DOHH2 (cell line): ENCODE data around the gene NME1.

Experiments
- H3F3A ChIP-seq: fragments of 200-600 bp; sonication (generic), shearing (Covaris generic); 2 replicates; pipeline ENCODE4 v1.6.0; 2016; ENCODE audit warnings: antibody characterized with exemption, mild to moderate bottlenecking; ENCODE audit not compliant: control insufficient read depth, insufficient read depth
- H3K27ac ChIP-seq: fragments of 200-600 bp; sonication (generic); 2 replicates; pipeline ENCODE4 v1.5.1; 2014; ENCODE audit warnings: low read depth, mild to moderate bottlenecking, low read length, moderate library complexity
- H3K27me3 ChIP-seq: fragments of 200-600 bp; sonication (generic); 2 replicates; pipeline ENCODE4 v1.6.1; 2014; ENCODE audit warnings: mild to moderate bottlenecking, low read length, mixed read lengths; ENCODE audit not compliant: control insufficient read depth
- H3K36me3 ChIP-seq: fragments of 200-600 bp; sonication (generic); 2 replicates; pipeline ENCODE4 v1.6.1; 2014; ENCODE audit warnings: mild to moderate bottlenecking, low read length, moderate library complexity, mixed read lengths; ENCODE audit not compliant: control insufficient read depth
- H3K4me1 ChIP-seq: fragments of 200-600 bp; sonication (generic); 2 replicates; pipeline ENCODE4 v1.6.1; 2014; ENCODE audit warnings: mild to moderate bottlenecking, low read length, mixed read lengths; ENCODE audit not compliant: control insufficient read depth
- H3K4me2 ChIP-seq: fragments of 200-600 bp; sonication (generic); 2 replicates; pipeline ENCODE4 v1.6.0; 2014; ENCODE audit warnings: mild to moderate bottlenecking, low read length, moderate library complexity
- H3K4me3 ChIP-seq: fragments of 200-600 bp; sonication (generic); 2 replicates; pipeline ENCODE4 v1.5.1; 2014; ENCODE audit warnings: mild to moderate bottlenecking, low read length, mixed read lengths
- H3K79me2 ChIP-seq: fragments of 200-600 bp; sonication (generic); 2 replicates; pipeline ENCODE4 v1.6.1; 2014; ENCODE audit warnings: mild to moderate bottlenecking, low read length, mixed read lengths; ENCODE audit not compliant: control insufficient read depth
- H3K9me2 ChIP-seq: fragments of 200-600 bp; sonication (generic); replicated peaks from 2 replicates; pipeline ENCODE4 v1.6.1; 2014; ENCODE audit warnings: mild to moderate bottlenecking, low read length, mixed read lengths; ENCODE audit not compliant: control insufficient read depth
- H3K9me3 ChIP-seq: fragments of 200-600 bp; sonication (generic); 2 replicates; pipeline ENCODE4 v1.6.1; 2014; ENCODE audit warnings: antibody characterized with exemption, low read length, mixed read lengths; ENCODE audit not compliant: control insufficient read depth, insufficient read depth
- H4K20me1 ChIP-seq: fragments of 200-600 bp; sonication (generic); 2 replicates; pipeline ENCODE4 v1.6.0; 2014; ENCODE audit warnings: low read depth, mild to moderate bottlenecking, antibody characterized with exemption, low read length, moderate library complexity; ENCODE audit not compliant: control insufficient read depth, insufficient read depth
- CTCF ChIP-seq: fragments of 200-600 bp; sonication (generic); IDR thresholded peaks from one replicate; pipeline ENCODE4 v1.5.1; 2014; ENCODE audit warnings: antibody characterized with exemption, mild to moderate bottlenecking, low read depth, low read length; ENCODE audit not compliant: poor library complexity, severe bottlenecking
- EZH2phosphoT487 ChIP-seq: fragments of 200-600 bp; sonication (generic); IDR thresholded peaks from 2 replicates; pipeline ENCODE4 v1.6.1; 2017; ENCODE audit warnings: borderline replicate concordance, mild to moderate bottlenecking, antibody characterized with exemption, low read length, moderate library complexity, mixed read lengths

Gene NME1

DNA sequence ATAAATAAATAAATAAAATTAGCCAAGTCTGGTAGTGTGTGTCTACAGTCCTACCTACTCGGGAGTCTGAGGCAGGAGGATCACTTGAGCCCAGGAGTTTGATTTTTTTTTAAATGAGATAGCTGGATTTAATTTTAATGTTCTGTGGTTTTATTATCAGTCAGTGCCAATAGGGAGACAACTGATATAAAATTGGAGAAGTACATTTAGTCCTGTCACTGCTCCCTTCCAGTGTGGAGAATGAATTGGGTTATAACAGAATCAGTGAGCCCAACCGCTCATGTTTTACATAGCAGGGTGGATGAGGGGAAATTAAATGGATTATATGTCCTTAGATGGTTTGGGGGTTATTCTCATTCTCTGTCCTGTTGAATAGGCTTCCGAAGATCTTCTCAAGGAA, 6.2 kb downstream of the NME1 start:
- H3K79me2 ChIP-seq: peaks cover 52% of the 10 kb centered on the region
- H3K36me3 ChIP-seq: peaks cover 86% of the 10 kb centered on the region
- no peaks in the 10 kb centered on the region for H3K27me3 ChIP-seq
- no peak overlapping the region for H3K4me3 ChIP-seq
- H3K9me3 ChIP-seq: no peaks in the 10 kb centered on the region
- TF ChIP-seq EZH2phosphoT487: no peak
- no peak for TF ChIP-seq CTCF
- H3K4me2 ChIP-seq: no peak overlapping the region
- H3F3A ChIP-seq: peaks cover 16% of the 10 kb centered on the region
- H3K27ac ChIP-seq: no peak overlapping the region
- H4K20me1 ChIP-seq: peaks cover 3% of the 10 kb centered on the region
- peaks cover 15% of the 10 kb centered on the region for H3K4me1 ChIP-seq
- no peaks in the 10 kb centered on the region for H3K9me2 ChIP-seq

GRCh38 chr17:51161541-51161940, 8.2 kb downstream of the NME1 start:
- Histone ChIP-seq H3K79me2 (peaks cover 37% of the 10 kb centered on the region), H3K27me3 (no peaks in the 10 kb centered on the region), H3K9me2 (no peaks in the 10 kb centered on the region), H3K4me2 (no peak overlapping the region), H4K20me1 (peaks cover 3% of the 10 kb centered on the region), H3K4me1 (peaks cover 10% of the 10 kb centered on the region), H3F3A (peaks cover 25% of the 10 kb centered on the region), H3K4me3 (no peak overlapping the region), H3K36me3 (peaks cover 75% of the 10 kb centered on the region), H3K9me3 (no peaks in the 10 kb centered on the region), H3K27ac (no peak overlapping the region)
- TF ChIP-seq CTCF (no peak), EZH2phosphoT487 (no peak)

- Histone ChIP-seq H3K79me2 (peaks cover 32% of the 10 kb centered on the region), H3F3A (peaks cover 33% of the 10 kb centered on the region), H3K4me2 (peak overlapping the region; percentile 86), H3K36me3 (peaks cover 76% of the 10 kb centered on the region), H3K4me3 (peak overlapping the region; percentile 74), H3K27me3 (no peaks in the 10 kb centered on the region), H3K4me1 (peaks cover 19% of the 10 kb centered on the region), H3K9me3 (no peaks in the 10 kb centered on the region), H3K9me2 (no peaks in the 10 kb centered on the region), H3K27ac (peak overlapping the region; percentile 58), H4K20me1 (no peaks in the 10 kb centered on the region)
- TF ChIP-seq EZH2phosphoT487 (no peak), CTCF (no peak)
Measured at GRCh38 chr17:51164911-51165679, 11.7 kb downstream of the NME1 start.
